ENCODE results near the gene ZFP69B.

Gene ZFP69B

DNA sequence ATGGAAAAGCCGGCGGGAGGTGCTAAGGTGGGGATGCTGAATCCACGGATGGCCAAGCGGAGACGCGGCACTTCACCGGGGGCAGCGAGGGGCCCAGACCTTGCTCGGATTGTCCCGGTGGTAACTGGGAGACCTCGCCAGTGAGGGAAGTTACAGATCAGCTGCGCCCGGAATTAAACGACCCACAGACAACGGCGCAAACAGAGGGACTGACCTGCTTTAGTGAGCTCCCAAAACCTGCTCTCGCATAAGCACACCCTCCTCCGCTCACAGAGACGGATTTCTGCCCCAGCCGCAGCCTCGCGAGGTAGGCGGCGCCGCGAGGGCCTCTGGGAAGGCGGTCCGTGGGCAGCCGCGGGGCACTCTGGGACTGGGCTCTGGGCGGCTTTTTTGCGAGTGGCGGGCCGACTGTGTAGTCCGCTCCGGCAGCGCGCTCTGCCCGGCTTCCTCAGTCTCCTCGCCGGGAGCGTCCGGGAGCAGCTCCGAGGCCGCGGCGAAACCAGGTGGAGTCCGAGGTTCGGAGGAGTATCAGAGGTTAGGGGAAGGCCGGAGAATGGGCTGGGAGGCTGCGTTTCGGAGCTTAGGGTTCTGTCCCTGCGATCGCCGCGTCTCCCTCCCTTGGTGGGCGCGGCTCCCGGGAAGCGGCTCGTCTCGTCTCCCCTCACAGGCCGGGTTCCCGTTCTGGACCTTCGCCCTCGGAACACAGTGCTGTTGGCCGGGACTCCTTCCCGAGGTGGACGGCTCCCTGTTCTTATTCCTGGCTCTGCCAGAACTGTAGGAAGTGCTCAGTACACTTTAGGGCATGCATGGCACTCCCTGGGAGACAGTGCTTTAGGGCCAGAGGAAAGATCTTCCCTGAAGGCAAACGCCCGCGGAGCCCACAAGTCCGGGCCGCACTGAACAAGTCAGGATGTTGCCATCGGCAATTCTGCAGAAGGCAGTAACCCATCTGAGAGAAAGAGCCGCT lies 58.4 kb downstream of the ZFP69B start, which contains the start of gene EXO5:
EXO5 (plus strand) TSS at position 393 of the 967 bp plus-strand sequence. CDS start 5,778 bp downstream, outside the sequence.
- peak; percentile 75 for TF ChIP-seq TAF1 (IDR thresholded peaks at IDR 0.05; ENCODE audit: low read depth, low read length)
- no peak for TF ChIP-seq POU2F2 (IDR thresholded peaks at IDR 0.05; ENCODE audit: low read depth, low read length)
- no peak for TF ChIP-seq PAX5 (IDR thresholded peaks at IDR 0.05; ENCODE audit: insufficient read depth, low read length, severe bottlenecking)
- peak; percentile 72; the same call in 1 of the 2 replicates for TF ChIP-seq POLR2AphosphoS5 (IDR thresholded peaks at IDR 0.05; ENCODE audit: low read depth, low read length)
- peak; percentile 85 for TF ChIP-seq POLR2A (IDR thresholded peaks at IDR 0.05; ENCODE audit: low read depth, low read length)
- no peak for TF ChIP-seq SPI1 (IDR thresholded peaks at IDR 0.05; ENCODE audit: low read depth, low read length)
- DNase-seq (ENCODE audit: insufficient read length, low spot score) (peak; percentile 66), FAIRE-seq (peak; percentile 89)

Measured in GM12891 (cell line).